NK-92 treated with Interleukin-12 subunit alpha and Interleukin-12 subunit beta, amount 100 ng/mL, for 24 hours (cell line): Measurements from ENCODE around the gene NLGN3.
A peak's percentile ranks its signal among the peaks of the same experiment; 100 is the strongest.
"Not testable (repeated sequence)": the region's sequence is repeated elsewhere in the genome, so short reads cannot be mapped to it uniquely, and the experiment has no call there.

Experiments
- DNase-seq: peaks from one replicate; lab custom pipeline; 2025; lab: John Stamatoyannopoulos, UW

The NLGN3 gene

DNA sequence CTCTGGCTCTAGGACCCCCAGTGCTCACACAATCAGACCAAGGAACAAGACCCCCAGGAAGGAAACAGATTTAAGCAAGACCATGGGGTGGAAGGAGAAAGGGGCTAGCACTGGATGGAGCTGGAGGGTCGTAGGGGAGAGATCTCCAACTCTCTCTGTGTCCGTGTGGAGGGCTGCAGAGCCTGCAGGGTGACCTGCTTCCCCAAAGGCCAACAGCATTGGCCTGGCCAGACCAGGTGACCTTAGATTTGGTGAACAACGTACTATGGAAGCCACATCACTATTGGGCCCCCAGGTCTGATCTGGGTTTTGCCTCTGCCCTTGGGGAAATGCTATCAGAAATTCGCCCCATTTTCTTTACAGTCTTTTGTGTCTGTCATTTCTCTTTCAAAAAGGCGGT lies 26.0 kb downstream of the NLGN3 start:
- no peak for DNase-seq

- no peak for DNase-seq
Observed at GRCh38 chrX:71171110-71171801, 26.6 kb downstream of the NLGN3 start.

GRCh38 chrX:71173440-71173839 lies 28.8 kb downstream of the NLGN3 start:
- no peak for DNase-seq

- no peak for DNase-seq
Observed at GRCh38 chrX:71174795-71175194, 30.2 kb downstream of the NLGN3 start.

DNA sequence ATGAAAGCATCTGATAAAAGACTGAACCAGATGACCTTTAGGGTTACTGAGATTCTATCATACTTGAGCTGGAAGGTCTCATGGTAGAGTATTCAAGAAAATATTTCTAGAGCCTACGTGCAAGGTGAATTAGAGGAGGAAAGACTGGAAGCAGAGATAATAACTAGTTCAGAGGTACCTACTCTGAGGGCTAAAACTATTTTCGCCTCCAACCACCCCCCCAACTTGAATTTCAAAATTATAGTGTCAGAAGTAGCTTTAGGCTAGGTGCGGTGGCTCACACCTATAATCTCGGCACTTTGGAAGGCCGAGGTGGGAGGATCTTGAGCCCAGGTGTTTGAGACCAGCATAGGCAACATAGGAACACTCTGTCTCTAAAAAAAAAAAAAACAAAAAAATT lies 30.9 kb downstream of the NLGN3 start:
- DNase-seq, result no peak

DNA sequence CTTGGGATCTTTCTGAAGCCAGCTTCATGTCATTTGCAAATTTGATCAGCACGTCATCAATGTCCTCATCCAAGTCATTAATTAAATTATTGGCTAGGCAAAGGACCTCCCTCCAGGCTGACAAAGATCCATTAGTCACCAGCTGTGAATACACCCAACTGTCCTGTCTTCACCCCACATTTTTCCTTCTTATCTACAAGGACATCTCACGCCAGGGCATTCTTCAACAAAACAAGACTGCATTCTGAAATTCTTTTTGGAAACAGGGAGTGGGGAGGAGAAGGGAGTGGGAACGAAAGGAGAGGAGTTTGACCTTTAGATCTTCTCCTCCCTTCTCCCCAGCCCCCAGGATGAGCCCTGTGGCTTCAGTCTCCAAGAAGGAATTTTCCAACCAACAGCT lies 32.7 kb downstream of the NLGN3 start:
- DNase-seq, result no peak

GRCh38 chrX:71178908-71179307 lies 34.3 kb downstream of the NLGN3 start:
- DNase-seq, result no peak

DNA sequence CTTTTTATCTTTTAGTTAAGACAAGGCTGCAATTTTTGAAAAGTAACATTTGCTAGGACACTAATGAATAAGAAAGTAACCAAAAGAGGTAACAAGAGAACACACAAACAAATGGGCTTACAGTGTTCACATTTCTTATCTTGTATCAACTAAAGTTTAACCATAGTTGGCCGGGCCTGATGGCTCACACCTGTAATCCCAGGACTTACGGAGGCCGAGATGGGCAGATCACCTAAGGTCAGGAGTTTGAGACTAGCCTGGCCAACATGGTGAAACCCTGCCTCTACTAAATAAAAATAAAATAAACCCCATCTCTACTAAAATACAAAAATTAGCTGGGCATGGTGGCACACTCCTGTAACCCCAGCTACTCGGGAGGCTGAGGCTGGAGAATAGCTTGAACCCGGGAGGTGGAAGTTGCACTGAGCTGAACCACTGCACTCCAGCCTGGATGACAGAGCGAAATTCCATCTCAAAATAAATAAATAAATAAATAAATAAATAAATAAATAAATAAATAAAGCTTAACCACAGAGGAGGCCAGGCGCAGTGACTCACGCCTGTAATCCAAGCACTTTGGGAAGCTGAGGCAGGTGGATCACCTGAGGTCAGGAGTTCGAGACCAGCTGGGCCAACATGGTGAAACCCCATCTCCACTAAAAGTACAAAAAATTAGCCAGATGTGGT lies 36.1 kb downstream of the NLGN3 start:
- not testable (repeated sequence) for DNase-seq

- peak; percentile 40 for DNase-seq
Observed at GRCh38 chrX:71181558-71181909, 36.9 kb downstream of the NLGN3 start.

- peak; percentile 70 for DNase-seq
Observed at GRCh38 chrX:71181910-71182799, 37.5 kb downstream of the NLGN3 start.

DNA sequence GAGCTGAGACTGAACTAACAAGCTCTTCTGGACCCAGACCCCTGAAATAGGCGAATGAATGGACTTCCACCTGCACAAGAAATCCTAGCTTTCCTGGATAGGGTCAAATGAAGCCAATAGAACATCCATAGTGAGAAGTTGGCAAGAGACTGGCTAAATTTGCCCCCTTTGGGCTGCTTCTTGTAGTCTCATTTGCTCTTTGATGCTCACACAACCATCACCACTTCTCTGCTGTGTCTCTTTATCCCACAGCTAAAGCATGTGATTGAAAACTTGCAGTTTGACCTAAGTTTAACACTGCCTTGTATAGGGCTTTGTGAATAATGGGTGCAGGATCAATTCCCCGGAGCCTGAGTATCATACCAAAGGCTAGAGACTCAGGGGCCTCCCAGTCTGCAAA lies 38.2 kb downstream of the NLGN3 start:
- no peak for DNase-seq

DNA sequence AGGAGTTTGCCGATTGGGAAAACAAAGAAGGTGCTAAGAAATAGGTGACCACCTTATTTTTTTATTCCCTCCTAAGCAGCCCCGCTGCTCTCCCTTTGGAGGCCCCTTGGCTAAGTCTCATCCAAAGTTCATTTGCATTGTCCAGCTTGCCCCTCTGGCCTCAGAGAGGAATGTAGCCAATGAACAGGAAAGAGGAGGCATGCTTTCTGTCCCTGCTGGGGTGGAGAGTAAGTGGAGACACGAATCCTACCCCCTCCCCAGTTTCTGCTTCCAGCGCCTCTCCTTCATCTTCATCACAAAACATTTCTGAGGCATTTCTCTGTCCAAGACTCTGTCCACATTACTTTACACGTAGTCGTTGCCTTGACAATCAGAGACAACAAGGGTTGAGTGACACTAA lies 38.7 kb downstream of the NLGN3 start:
- DNase-seq, result no peak

DNA sequence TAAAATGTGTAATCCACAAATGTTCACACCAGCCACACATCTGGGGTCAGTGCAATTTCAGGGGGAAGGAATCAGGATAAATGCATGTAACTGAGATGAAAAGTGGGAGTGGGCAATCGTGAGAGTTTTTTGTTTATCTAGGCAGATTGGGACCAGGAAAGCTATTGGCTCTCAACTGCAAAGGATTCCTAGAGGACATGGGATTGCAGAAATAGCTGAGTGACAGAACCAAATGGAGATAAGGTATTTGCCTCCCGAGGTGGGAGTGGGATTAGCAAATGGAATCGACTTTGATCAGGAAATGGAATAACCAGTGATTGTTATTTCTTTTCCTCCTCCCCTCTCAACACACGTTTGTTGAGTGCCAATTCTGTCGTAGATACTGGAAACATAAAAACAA lies 39.5 kb downstream of the NLGN3 start:
- no peak for DNase-seq

DNA sequence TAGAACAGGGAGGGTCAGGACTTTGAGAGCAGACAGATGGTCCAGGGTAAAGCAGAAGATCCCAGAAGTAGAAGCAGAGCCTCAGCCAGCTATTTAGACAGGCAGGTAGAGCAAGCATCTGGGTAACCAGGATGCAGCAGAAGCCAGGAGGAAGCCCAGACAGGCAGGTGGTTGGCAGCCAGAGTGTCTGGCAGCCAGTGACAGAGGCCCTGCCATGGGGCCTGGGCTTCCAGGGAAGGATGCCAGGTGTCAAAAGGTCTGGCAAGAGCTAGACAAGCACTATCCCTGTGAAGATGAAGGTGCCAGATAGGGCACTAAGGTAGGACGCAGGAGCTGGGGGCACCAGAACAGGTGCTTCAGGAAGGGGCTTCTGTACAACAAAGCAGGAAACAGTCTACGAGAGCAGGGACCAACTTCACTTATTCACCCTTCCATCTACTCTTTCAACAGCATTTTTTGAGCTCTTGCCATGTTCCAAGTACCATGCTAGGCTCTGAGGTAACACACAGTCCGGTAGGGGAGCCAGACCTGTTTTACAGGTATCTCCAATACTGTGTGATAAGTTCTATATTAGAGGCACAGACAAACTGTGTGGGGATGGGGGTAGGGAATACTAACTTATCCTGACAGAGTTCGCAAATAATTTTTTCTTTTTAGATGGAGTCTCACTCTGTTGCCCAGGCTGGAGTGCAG lies 40.3 kb downstream of the NLGN3 start:
- DNase-seq, result no peak

GRCh38 chrX:71191248-71191647 lies 46.6 kb downstream of the NLGN3 start:
- DNase-seq, result no peak

DNA sequence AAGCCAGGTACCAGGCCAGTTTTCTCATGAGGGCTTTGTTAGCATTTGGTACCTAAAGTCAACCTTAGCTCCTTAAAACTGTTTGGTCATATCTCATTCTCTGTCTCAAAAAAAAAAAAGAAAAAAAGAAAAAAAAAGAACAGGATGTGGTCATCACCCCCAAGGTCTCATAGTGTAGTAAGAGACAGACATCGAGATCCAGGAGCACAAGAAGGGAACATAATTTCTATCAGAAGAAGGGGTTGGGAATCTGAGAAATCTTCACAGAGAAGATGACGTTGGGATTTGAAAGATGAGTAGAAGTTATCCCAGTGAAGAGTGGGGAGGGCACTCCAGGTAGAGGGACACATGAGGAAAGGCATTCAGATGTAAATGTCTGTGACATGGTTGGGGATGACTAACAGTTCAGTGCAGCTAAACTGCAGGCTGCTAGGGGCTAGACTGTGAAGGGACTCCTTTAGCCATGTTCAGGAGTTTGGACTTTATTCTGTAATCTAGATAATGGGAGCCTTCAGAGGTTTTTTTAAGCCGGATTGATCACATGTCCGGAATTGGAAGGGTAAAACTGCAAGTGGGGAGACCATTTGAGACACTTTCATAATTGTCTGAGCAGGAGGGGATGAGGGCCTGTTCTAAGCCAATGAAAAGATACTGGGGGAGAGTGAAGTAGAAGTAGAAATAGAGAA lies 51.5 kb downstream of the NLGN3 start:
- DNase-seq, result peak; percentile 2

GRCh38 chrX:71198066-71198465 lies 53.4 kb downstream of the NLGN3 start:
- no peak for DNase-seq

DNA sequence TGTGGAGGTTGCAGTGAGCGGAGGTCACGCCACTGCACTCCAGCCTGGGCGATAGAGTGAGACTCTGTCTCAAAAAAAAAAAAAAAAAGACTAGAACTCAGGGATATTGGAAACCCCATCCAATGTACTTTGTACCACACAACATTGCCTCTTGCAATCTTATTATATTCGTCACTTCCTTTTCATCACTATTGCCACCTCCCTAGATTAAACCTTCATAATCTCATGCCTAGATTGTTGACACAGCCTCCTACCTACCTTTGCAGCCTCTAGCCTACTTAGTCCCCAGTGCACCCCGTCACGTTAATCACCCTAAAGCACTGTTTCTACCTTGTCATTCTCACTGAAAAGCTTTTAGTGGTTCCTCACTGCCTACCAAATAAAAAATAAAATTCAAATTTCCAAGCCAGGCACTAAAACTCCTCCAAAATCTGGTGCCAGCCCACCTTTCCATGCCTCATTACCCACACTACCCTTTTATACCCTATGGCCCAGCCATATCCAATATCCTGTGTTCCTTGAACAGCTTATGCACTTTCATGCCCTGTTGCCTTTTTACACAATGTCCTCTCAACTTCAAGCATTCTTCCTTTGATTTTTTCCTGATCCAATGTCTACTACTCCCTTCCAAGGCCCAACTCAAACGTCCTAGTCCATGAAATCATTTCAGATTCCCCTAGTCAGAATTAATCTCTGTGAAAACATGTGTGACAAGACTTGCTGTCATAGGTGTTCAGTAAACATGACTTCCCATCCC lies 54.8 kb downstream of the NLGN3 start:
- DNase-seq, result no peak

- DNase-seq, result no peak
Observed at GRCh38 chrX:71210816-71211215, 66.2 kb downstream of the NLGN3 start.

GRCh38 chrX:71212536-71212935 lies 67.9 kb downstream of the NLGN3 start:
- DNase-seq, result no peak

GRCh38 chrX:71214152-71214551 lies 69.5 kb downstream of the NLGN3 start:
- DNase-seq, result no peak
